Activated naive CD4-positive, alpha-beta T cell treated with Interleukin-2 at 50 U/mL for 16 hours (primary cell): ENCODE data around the gene TP53I11.
A peak's percentile ranks its signal among the peaks of the same experiment; 100 is the strongest.

ENCODE experiments used
- DNase-seq: peaks from one replicate; pipeline ENCODE4 v3.0.0-alpha.2; 2020

TP53I11 gene

GRCh38 chr11:44955015-44955738 is 4.5 kb upstream of the TP53I11 start:
- DNase-seq, result no peak

GRCh38 chr11:44954051-44954906 is 3.6 kb upstream of the TP53I11 start:
- no peak for DNase-seq

GRCh38 chr11:44952500-44953260 is 2.0 kb upstream of the TP53I11 start:
- no peak for DNase-seq

GRCh38 chr11:44952082-44952481 is 1.4 kb upstream of the TP53I11 start:
- DNase-seq, result no peak

GRCh38 chr11:44950031-44950624 is 555 bp downstream of the TP53I11 start:
- DNase-seq, result peak; percentile 38

GRCh38 chr11:44949160-44950030 is 1.3 kb downstream of the TP53I11 start:
- peak; percentile 39 for DNase-seq

- no peak for DNase-seq
Measured at GRCh38 chr11:44948155-44948554, 2.5 kb downstream of the TP53I11 start.

GRCh38 chr11:44947114-44947513 is 3.6 kb downstream of the TP53I11 start:
- no peak for DNase-seq

GRCh38 chr11:44946263-44946662 is 4.4 kb downstream of the TP53I11 start:
- DNase-seq, result no peak

GRCh38 chr11:44945666-44946065 is 5.0 kb downstream of the TP53I11 start:
- DNase-seq, result no peak

GRCh38 chr11:44944853-44945235 is 5.8 kb downstream of the TP53I11 start:
- no peak for DNase-seq

GRCh38 chr11:44944181-44944852 is 6.4 kb downstream of the TP53I11 start:
- DNase-seq, result no peak

- DNase-seq, result no peak
Measured at GRCh38 chr11:44943696-44944095, 7.0 kb downstream of the TP53I11 start.

GRCh38 chr11:44943118-44943517 is 7.6 kb downstream of the TP53I11 start:
- peak; percentile 39 for DNase-seq

- DNase-seq, result no peak
Measured at GRCh38 chr11:44942029-44942955, 8.4 kb downstream of the TP53I11 start.

- DNase-seq, result no peak
Measured at GRCh38 chr11:44941259-44942021, 9.2 kb downstream of the TP53I11 start.

GRCh38 chr11:44940835-44941234 is 9.8 kb downstream of the TP53I11 start:
- no peak for DNase-seq

- DNase-seq, result no peak
Measured at GRCh38 chr11:44940404-44940803, 10.3 kb downstream of the TP53I11 start.

GRCh38 chr11:44939673-44940395 is 10.8 kb downstream of the TP53I11 start:
- DNase-seq, result no peak
